ENCODE data around the gene SPTBN2.

The SPTBN2 gene

DNA sequence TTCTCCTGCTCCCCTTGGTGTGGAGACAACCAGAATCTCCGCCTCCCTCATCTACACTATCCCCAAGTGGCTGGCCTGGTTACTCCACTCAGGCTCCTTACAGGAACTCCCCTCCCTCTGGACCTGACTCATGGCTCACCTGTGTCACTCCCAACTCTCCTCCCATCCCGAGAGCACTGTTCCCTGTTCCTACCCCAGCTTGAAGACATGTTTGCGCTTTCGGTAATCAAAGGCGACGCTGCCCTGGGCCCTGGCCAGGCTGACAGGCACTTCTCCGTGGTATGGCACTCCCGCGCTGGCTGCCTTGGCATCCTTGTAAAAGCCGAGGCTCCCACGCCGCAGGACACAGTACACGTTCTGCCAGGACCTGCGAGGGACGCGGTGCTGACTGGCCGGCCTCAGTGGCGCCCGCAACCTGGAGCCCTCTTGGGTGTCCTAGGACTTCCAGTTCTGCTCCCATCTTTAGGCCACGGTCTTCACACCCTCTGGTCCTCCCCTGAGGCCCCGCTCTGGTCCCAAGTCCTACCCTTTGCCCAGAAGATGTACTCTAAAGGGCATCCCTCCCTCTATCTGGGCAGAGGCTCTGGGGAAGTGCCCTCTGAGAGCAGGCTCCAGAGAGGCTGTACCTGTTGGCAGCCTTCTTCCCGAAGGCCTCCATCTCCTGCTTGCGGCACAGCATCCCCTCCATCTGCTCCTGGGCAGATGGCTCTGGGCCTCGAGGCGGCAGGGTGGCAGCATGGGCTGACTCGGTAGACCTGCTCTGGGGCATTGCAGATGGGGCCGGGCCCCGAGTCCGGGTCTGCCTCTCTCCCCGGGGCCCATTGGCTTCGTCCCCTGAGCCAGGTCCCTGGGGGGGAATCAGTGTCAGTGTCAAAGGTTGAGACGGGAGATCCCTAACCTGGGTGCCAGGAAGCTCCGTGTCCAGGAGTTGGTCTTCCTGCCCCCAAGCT lies 41.9 kb downstream of the SPTBN2 start:
- DNase-seq (ENCODE audit: low spot score) = no peak
- Histone ChIP-seq H2BK5ac (ENCODE audit: low read length) (peak overlapping the region; percentile 94), H2BK120ac (ENCODE audit: low read depth, low read length) (no peak overlapping the region), H3K79me1 (ENCODE audit: low read depth, low read length) (peaks cover 4% of the 10 kb centered on the region), H3K9me3 (replicated peaks in 1 of 2; ENCODE audit: control insufficient read depth in 2 of 2, insufficient read depth in 1 of 2, low read depth in 1 of 2, low read length in 2 of 2) (peaks cover 0 to 2% of the 10 kb centered on the region in 2 donors), H3K9ac (ENCODE audit: low read depth, low read length, poor library complexity) (no peak overlapping the region), H4K91ac (ENCODE audit: low read depth, low read length, poor library complexity) (no peak overlapping the region), H3K14ac (ENCODE audit: low read length) (no peak overlapping the region), H3K4me1 (ENCODE audit: control insufficient read depth in 2 of 2, insufficient read depth in 1 of 2, low read depth in 1 of 2, low read length in 2 of 2) (no peaks in the 10 kb centered on the region), H3K4me2 (ENCODE audit: insufficient read depth, low read length, poor library complexity, severe bottlenecking) (no peak overlapping the region), H3K4ac (ENCODE audit: low read length) (no peak overlapping the region), H3K27me3 (ENCODE audit: control insufficient read depth in 3 of 3, insufficient read depth in 3 of 3, low read depth in 1 of 3, low read length in 3 of 3) (no peaks in the 10 kb centered on the region), H2BK12ac (ENCODE audit: low read length) (no peak overlapping the region), H2AK5ac (ENCODE audit: low read depth, low read length) (no peak overlapping the region), H4K8ac (ENCODE audit: low read depth, low read length) (peak overlapping the region; percentile 96), H3K27ac (replicated peaks; ENCODE audit: low read length) (no peak overlapping the region), H3K18ac (ENCODE audit: low read length) (peak overlapping the region; percentile 19), H3K23ac (ENCODE audit: low read depth, low read length, poor library complexity) (peak overlapping the region; percentile 55), H3K4me3 (ENCODE audit: low read length in 2 of 2) (no peak overlapping the region), H3K36me3 (replicated peaks in 1 of 2; ENCODE audit: control insufficient read depth in 2 of 2, insufficient read depth in 2 of 2, low read length in 2 of 2) (peaks cover 51 to 74% of the 10 kb centered on the region in 2 donors), H2BK15ac (ENCODE audit: low read length) (no peak overlapping the region), H2AFZ (ENCODE audit: low read length) (no peak overlapping the region)
- no CpG with 5 or more reads among the region's 33 CpGs for WGBS, 2 donors (ENCODE audit: extremely low coverage in 2 of 2, insufficient read length in 2 of 2, insufficient replicate concordance in 1 of 2)

DNA sequence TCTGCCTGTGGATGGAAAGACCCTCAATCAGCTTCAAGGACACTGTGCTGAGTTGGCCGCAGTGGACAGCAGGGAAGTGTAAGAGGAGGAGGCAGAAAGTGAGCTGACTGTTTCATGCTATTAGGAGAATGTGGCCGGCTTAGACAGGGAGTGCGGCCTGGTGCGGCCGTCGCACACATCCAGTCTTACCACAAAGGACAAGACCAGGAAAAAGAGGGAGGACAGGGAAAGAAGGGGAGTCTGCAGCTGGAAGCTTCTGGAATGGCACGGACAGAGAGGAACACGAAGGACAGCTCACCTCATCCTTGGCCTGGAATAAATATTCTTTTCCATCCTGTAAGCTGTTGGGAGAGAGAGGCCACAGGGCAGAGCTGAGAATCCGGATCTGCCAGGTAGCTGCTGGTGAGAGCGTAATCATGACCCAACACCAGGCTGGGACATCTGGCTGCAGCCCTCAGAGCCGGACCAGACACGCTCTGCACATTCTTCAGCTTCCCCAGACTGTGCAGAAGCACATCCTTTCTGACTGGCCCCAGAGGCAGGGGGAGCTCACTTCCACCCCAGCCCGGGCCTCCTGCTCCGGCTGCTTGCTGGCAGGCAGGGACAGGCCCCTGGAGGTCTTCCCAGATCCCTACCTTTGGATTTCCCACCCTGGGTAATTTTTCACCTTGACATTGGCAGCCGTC lies 42.8 kb downstream of the SPTBN2 start:
- Histone ChIP-seq H2AK5ac (ENCODE audit: low read depth, low read length) (no peak overlapping the region), H2AFZ (ENCODE audit: low read length) (no peak overlapping the region), H3K14ac (ENCODE audit: low read length) (no peak overlapping the region), H3K27ac (replicated peaks; ENCODE audit: low read length) (no peak overlapping the region), H3K79me1 (ENCODE audit: low read depth, low read length) (peaks cover 2% of the 10 kb centered on the region), H2BK5ac (ENCODE audit: low read length) (no peak overlapping the region), H2BK12ac (ENCODE audit: low read length) (no peak overlapping the region), H3K9ac (ENCODE audit: low read depth, low read length, poor library complexity) (peak overlapping the region; percentile 44), H3K4me2 (ENCODE audit: insufficient read depth, low read length, poor library complexity, severe bottlenecking) (no peak overlapping the region), H3K27me3 (ENCODE audit: control insufficient read depth in 3 of 3, insufficient read depth in 3 of 3, low read depth in 1 of 3, low read length in 3 of 3) (no peaks in the 10 kb centered on the region), H2BK15ac (ENCODE audit: low read length) (no peak overlapping the region), H4K8ac (ENCODE audit: low read depth, low read length) (no peak overlapping the region), H3K36me3 (replicated peaks in 1 of 2; ENCODE audit: control insufficient read depth in 2 of 2, insufficient read depth in 2 of 2, low read length in 2 of 2) (peaks cover 44 to 66% of the 10 kb centered on the region in 2 donors), H3K18ac (ENCODE audit: low read length) (no peak overlapping the region), H3K4me3 (ENCODE audit: low read length in 2 of 2) (no peak overlapping the region), H2BK120ac (ENCODE audit: low read depth, low read length) (no peak overlapping the region), H3K4ac (ENCODE audit: low read length) (no peak overlapping the region), H4K91ac (ENCODE audit: low read depth, low read length, poor library complexity) (no peak overlapping the region), H3K9me3 (replicated peaks in 1 of 2; ENCODE audit: control insufficient read depth in 2 of 2, insufficient read depth in 1 of 2, low read depth in 1 of 2, low read length in 2 of 2) (peaks cover 0 to 2% of the 10 kb centered on the region in 2 donors), H3K23ac (ENCODE audit: low read depth, low read length, poor library complexity) (no peak overlapping the region), H3K4me1 (ENCODE audit: control insufficient read depth in 2 of 2, insufficient read depth in 1 of 2, low read depth in 1 of 2, low read length in 2 of 2) (no peaks in the 10 kb centered on the region)
- no peak for DNase-seq (ENCODE audit: low spot score)
- WGBS, 2 donors (ENCODE audit: extremely low coverage in 2 of 2, insufficient read length in 2 of 2, insufficient replicate concordance in 1 of 2) = no CpG with 5 or more reads among the region's 15 CpGs

DNA sequence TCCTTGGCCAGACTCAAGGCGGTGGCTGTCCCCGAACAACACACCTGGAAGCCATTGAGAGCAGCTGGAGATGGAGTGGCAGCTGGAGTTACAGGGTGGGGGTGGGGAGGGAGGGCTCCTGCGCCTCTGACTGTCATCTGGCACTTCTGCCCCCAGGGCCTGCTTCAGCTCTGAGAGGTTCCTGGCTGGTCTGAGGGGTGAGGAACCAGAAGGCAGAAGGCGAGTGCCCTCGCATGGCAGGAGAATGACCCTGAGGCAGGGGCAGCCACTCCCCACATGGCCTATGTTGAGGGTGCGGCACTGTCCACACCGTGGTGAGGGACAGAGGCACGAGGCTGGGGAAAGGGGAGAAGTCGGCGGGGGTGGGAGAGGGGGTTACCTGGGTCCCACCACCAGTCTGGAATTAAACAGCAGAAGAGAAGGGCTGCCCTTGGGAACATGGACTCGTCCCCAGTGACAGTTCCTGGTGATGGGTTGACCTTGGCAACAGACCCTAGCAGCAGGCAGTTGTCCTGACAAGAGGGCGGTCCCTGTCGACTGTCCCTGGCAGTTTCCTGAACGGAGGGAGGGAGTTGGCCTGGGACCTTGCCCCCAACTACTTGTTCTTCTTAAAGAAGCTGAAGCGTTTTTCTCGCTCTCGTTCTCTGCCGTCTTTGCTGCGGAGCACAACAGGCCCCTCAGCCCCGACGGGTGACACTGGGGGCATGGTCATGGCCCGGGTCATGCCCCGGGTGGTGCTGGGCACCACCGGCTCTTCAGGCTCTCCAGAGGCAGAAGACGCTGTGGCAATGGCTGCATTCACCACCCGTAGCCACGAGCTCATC lies 43.5 kb downstream of the SPTBN2 start:
- Histone ChIP-seq H3K27ac (replicated peaks; ENCODE audit: low read length) (no peak overlapping the region), H2AK5ac (ENCODE audit: low read depth, low read length) (no peak overlapping the region), H3K9me3 (replicated peaks in 1 of 2; ENCODE audit: control insufficient read depth in 2 of 2, insufficient read depth in 1 of 2, low read depth in 1 of 2, low read length in 2 of 2) (peaks cover 0 to 2% of the 10 kb centered on the region in 2 donors), H2BK120ac (ENCODE audit: low read depth, low read length) (no peak overlapping the region), H3K18ac (ENCODE audit: low read length) (no peak overlapping the region), H3K27me3 (ENCODE audit: control insufficient read depth in 3 of 3, insufficient read depth in 3 of 3, low read depth in 1 of 3, low read length in 3 of 3) (no peaks in the 10 kb centered on the region), H2AFZ (ENCODE audit: low read length) (no peak overlapping the region), H2BK15ac (ENCODE audit: low read length) (no peak overlapping the region), H3K14ac (ENCODE audit: low read length) (peak overlapping the region; percentile 21), H3K36me3 (replicated peaks in 1 of 2; ENCODE audit: control insufficient read depth in 2 of 2, insufficient read depth in 2 of 2, low read length in 2 of 2) (peaks cover 40 to 62% of the 10 kb centered on the region in 2 donors), H3K4ac (ENCODE audit: low read length) (no peak overlapping the region), H3K4me1 (ENCODE audit: control insufficient read depth in 2 of 2, insufficient read depth in 1 of 2, low read depth in 1 of 2, low read length in 2 of 2) (no peaks in the 10 kb centered on the region), H2BK5ac (ENCODE audit: low read length) (no peak overlapping the region), H4K8ac (ENCODE audit: low read depth, low read length) (no peak overlapping the region), H3K79me1 (ENCODE audit: low read depth, low read length) (peaks cover 2% of the 10 kb centered on the region), H2BK12ac (ENCODE audit: low read length) (no peak overlapping the region), H3K4me2 (ENCODE audit: insufficient read depth, low read length, poor library complexity, severe bottlenecking) (no peak overlapping the region), H4K91ac (ENCODE audit: low read depth, low read length, poor library complexity) (no peak overlapping the region), H3K4me3 (ENCODE audit: low read length in 2 of 2) (peak overlapping the region in 1 of 2 donors; percentile 31), H3K9ac (ENCODE audit: low read depth, low read length, poor library complexity) (peak overlapping the region; percentile 44), H3K23ac (ENCODE audit: low read depth, low read length, poor library complexity) (no peak overlapping the region)
- WGBS, 2 donors (ENCODE audit: extremely low coverage in 2 of 2, insufficient read length in 2 of 2, insufficient replicate concordance in 1 of 2) = no CpG with 5 or more reads among the region's 27 CpGs
- no peak for DNase-seq (ENCODE audit: low spot score)

Data from neuronal stem cell (in vitro differentiated cells).